ENCODE measurements around the gene MPPED2. TPM values are rescaled to one million over a fixed set of nuclear protein-coding genes. Genes with fewer than 3 reads are reported as not detected.

The MPPED2 gene
- total and polyA plus RNA-seq, 2 of the 13 experiments (the other 11 are each of a cell fraction or from before 2014, with no cell fraction given): not detected

DNA sequence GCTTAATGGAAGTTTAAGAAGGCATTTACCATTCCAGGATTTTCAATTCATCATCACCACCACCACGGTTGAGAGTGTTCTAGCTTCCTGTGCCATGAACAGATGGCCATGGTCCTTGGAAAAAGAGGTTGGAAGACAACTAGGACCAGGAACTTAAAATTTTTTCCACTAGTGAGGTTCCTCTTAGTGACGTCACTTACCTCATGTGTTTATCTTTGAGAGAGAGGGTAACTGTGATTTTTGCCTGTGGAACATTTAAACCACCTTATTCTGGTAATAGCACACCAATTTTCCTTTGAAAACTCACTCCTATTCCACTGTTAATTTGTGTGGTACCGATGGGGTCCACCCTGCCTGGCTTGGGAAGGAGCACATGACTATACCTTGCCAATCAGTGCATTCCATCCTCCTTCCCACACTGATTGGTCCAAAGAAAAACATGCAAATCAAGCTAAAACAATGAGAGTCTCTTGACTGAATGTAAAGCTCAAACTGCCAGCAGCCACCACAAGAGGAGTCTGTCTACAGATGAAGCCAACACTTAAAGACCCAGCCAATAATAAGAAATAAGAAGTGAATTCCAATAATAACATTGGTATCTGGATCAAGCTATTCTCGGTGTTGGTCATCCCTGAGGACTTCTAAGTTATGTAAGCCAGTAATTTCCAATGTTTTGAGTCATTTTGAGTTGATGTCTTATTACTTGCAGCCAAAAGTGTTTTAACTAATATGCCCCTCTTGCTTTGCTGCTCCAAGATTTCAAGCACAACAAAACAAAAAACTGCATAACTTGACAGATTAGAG, 111.8 kb downstream of the MPPED2 start (continued):
- TF ChIP-seq SMAD3 (CRISPR knock-in tag; IDR thresholded peaks at IDR 0.05): no peak
- TF ChIP-seq SP1 (IDR thresholded peaks at IDR 0.05): no peak
- TF ChIP-seq SP1 (CRISPR knock-in tag; IDR thresholded peaks at IDR 0.05): no peak
- TF ChIP-seq NFYC (CRISPR knock-in tag; IDR thresholded peaks at IDR 0.05): no peak
- TF ChIP-seq ZKSCAN1 (IDR thresholded peaks at IDR 0.05; ENCODE audit: low read length): no peak
- no peak for TF ChIP-seq ZNF780A (CRISPR knock-in tag; IDR thresholded peaks at IDR 0.05)

- H3K27ac ChIP-seq (ENCODE audit: extremely low read length, insufficient read depth, low read length): no peak overlapping the region
- no peaks in the 10 kb centered on the region for H3K36me3 ChIP-seq (replicated peaks in 1 of 2; ENCODE audit: control insufficient read depth in 1 of 2, insufficient read depth in 2 of 2, low read length in 2 of 2)
- ChIA-PET POLR2A (no interaction called here), CTCF (ENCODE audit: low intra/inter-chr PET ratio, low total read pairs) (no interaction called here)
- DNase-seq (ENCODE audit: low spot score) (no peak), FAIRE-seq (no peak), ATAC-seq (no peak)
- in situ Hi-C loops (cut with HindIII; ENCODE audit: extremely low pct_ligation_motif_present, low pct_unique_long_range_greater_than_20kb) (no loop called here), intact Hi-C loops (cut with micrococcal nuclease; ENCODE audit: unreplicated experiment) (no loop called here)
- no peak overlapping the region for H3K9ac ChIP-seq (ENCODE audit: insufficient read depth, low read depth, low read length)
- WGBS (ENCODE audit: low lambda C conversion rate): 27% methylated on average over 2 of the region's 2 CpGs
- H3K4me3 ChIP-seq (replicated peaks in 1 of 3; ENCODE audit: insufficient read depth in 1 of 3, low read depth in 2 of 3, low read length in 3 of 3): no peak overlapping the region
- no peaks in the 10 kb centered on the region for H3K4me1 ChIP-seq (ENCODE audit: insufficient read depth, low read length)
- H3K27me3 ChIP-seq (ENCODE audit: control insufficient read depth in 1 of 2, insufficient read depth in 2 of 2, low read length in 2 of 2): no peaks in the 10 kb centered on the region
- no peaks in the 10 kb centered on the region for H3K9me3 ChIP-seq (ENCODE audit: low read length)
- H3K4me2 ChIP-seq (ENCODE audit: low read depth, low read length): no peak overlapping the region
- BruUV-seq (replicated peaks): no TSS peak
- H2AFZ ChIP-seq (ENCODE audit: low read length): no peak overlapping the region
- H4K20me1 ChIP-seq (ENCODE audit: insufficient read depth, low read length): no peaks in the 10 kb centered on the region
- H3K79me2 ChIP-seq (ENCODE audit: insufficient read depth, low read length): no peaks in the 10 kb centered on the region
- TF ChIP-seq ZFP36L2 (CRISPR knock-in tag; IDR thresholded peaks at IDR 0.05) (no peak), FOSL2 (CRISPR knock-in tag; IDR thresholded peaks at IDR 0.05) (no peak), RXRA (CRISPR knock-in tag; IDR thresholded peaks at IDR 0.05) (no peak), ESRRA (CRISPR knock-in tag; IDR thresholded peaks at IDR 0.05; ENCODE audit: low read depth) (no peak), NFYB (CRISPR knock-in tag; IDR thresholded peaks at IDR 0.05) (no peak), SNAI1 (CRISPR knock-in tag; IDR thresholded peaks at IDR 0.05; ENCODE audit: borderline replicate concordance) (no peak), XBP1 (CRISPR knock-in tag; IDR thresholded peaks at IDR 0.05) (no peak), ZNF879 (CRISPR knock-in tag; IDR thresholded peaks at IDR 0.05) (no peak), GATAD1 (CRISPR knock-in tag; IDR thresholded peaks at IDR 0.05) (no peak), THAP8 (CRISPR knock-in tag; IDR thresholded peaks at IDR 0.05; ENCODE audit: borderline replicate concordance) (no peak), HNF4G (IDR thresholded peaks at IDR 0.05; ENCODE audit: borderline replicate concordance, low read depth, low read length) (no peak), HNF4G (CRISPR knock-in tag; IDR thresholded peaks at IDR 0.05; ENCODE audit: borderline replicate concordance, low read depth) (no peak), ATM (IDR thresholded peaks at IDR 0.05; ENCODE audit: borderline replicate concordance) (no peak)
- TF ChIP-seq, protein P1, sequence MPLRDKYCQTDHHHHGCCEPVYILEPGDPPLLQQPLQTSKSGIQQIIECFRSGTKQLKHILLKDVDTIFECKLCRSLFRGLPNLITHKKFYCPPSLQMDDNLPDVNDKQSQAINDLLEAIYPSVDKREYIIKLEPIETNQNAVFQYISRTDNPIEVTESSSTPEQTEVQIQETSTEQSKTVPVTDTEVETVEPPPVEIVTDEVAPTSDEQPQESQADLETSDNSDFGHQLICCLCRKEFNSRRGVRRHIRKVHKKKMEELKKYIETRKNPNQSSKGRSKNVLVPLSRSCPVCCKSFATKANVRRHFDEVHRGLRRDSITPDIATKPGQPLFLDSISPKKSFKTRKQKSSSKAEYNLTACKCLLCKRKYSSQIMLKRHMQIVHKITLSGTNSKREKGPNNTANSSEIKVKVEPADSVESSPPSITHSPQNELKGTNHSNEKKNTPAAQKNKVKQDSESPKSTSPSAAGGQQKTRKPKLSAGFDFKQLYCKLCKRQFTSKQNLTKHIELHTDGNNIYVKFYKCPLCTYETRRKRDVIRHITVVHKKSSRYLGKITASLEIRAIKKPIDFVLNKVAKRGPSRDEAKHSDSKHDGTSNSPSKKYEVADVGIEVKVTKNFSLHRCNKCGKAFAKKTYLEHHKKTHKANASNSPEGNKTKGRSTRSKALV (CRISPR knock-in tag; IDR thresholded peaks at IDR 0.05): no peak
- TF ChIP-seq, protein P2, sequence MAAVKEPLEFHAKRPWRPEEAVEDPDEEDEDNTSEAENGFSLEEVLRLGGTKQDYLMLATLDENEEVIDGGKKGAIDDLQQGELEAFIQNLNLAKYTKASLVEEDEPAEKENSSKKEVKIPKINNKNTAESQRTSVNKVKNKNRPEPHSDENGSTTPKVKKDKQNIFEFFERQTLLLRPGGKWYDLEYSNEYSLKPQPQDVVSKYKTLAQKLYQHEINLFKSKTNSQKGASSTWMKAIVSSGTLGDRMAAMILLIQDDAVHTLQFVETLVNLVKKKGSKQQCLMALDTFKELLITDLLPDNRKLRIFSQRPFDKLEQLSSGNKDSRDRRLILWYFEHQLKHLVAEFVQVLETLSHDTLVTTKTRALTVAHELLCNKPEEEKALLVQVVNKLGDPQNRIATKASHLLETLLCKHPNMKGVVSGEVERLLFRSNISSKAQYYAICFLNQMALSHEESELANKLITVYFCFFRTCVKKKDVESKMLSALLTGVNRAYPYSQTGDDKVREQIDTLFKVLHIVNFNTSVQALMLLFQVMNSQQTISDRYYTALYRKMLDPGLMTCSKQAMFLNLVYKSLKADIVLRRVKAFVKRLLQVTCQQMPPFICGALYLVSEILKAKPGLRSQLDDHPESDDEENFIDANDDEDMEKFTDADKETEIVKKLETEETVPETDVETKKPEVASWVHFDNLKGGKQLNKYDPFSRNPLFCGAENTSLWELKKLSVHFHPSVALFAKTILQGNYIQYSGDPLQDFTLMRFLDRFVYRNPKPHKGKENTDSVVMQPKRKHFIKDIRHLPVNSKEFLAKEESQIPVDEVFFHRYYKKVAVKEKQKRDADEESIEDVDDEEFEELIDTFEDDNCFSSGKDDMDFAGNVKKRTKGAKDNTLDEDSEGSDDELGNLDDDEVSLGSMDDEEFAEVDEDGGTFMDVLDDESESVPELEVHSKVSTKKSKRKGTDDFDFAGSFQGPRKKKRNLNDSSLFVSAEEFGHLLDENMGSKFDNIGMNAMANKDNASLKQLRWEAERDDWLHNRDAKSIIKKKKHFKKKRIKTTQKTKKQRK (IDR thresholded peaks at IDR 0.05; ENCODE audit: low read length): no peak
Observed at GRCh38 chr11:30471244-30471643, 114.9 kb downstream of the MPPED2 start.
